Parathyroid adenoma (tissue), 2 donors: ENCODE data around the gene L3MBTL4.

Experiments used
- H2AFZ ChIP-seq: fragments of 300-600 bp; sonication (generic); one replicate; pipeline ENCODE4 v1.7.0; 2017; ENCODE audit warnings: antibody characterized with exemption, mild to moderate bottlenecking
- H3K27ac ChIP-seq: fragments of 300-600 bp; sonication (generic); one replicate; pipeline ENCODE4 v1.7.0; 2017
- H3K27me3 ChIP-seq: fragments of 300-600 bp; sonication (generic); one replicate; pipeline ENCODE4 v1.7.0; 2017; ENCODE audit warnings: low read length; ENCODE audit not compliant: control insufficient read depth, insufficient read depth
- H3K36me3 ChIP-seq: fragments of 300-600 bp; sonication (generic); one replicate; pipeline ENCODE4 v1.7.0; 2017; ENCODE audit warnings: low read length; ENCODE audit not compliant: control insufficient read depth, insufficient read depth
- H3K4me1 ChIP-seq: fragments of 300-600 bp; sonication (generic); one replicate; pipeline ENCODE4 v1.7.0; 2017; ENCODE audit warnings: control low read depth
- H3K4me2 ChIP-seq: fragments of 300-600 bp; sonication (generic); one replicate; pipeline ENCODE4 v1.7.0; 2017; ENCODE audit warnings: low read length
- H3K4me3 ChIP-seq: fragments of 300-600 bp; sonication (generic); one replicate; pipeline ENCODE4 v1.7.0; 2017; ENCODE audit warnings: low read depth, low read length
- H3K79me2 ChIP-seq: fragments of 300-600 bp; sonication (generic); one replicate; pipeline ENCODE4 v1.7.0; 2017; ENCODE audit warnings: control low read depth
- H3K9ac ChIP-seq: fragments of 300-600 bp; sonication (generic); one replicate; pipeline ENCODE4 v1.7.0; 2017; ENCODE audit warnings: mild to moderate bottlenecking
- H3K9me3 ChIP-seq: fragments of 300-600 bp; sonication (generic); one replicate; pipeline ENCODE4 v1.7.0; 2017; ENCODE audit warnings: low read length; ENCODE audit not compliant: control insufficient read depth
- CTCF ChIP-seq: fragments of 300-600 bp; sonication (generic); IDR thresholded peaks from one replicate; pipeline ENCODE4 v1.7.0; 2017; ENCODE audit warnings: antibody characterized with exemption, mild to moderate bottlenecking
- donor health status: primary hyperparathyroidism.

L3MBTL4 gene

GRCh38 chr18:6222271-6222670 is 192.4 kb downstream of the L3MBTL4 start:
- H3K27ac ChIP-seq = no peak overlapping the region
- no peaks in the 10 kb centered on the region for H3K4me1 ChIP-seq
- H3K36me3 ChIP-seq = no peaks in the 10 kb centered on the region
- no peak overlapping the region for H3K4me2 ChIP-seq
- H3K4me3 ChIP-seq = no peak overlapping the region
- H3K9ac ChIP-seq = no peak overlapping the region
- H3K79me2 ChIP-seq = no peaks in the 10 kb centered on the region
- TF ChIP-seq CTCF = no peak
- H3K27me3 ChIP-seq = no peaks in the 10 kb centered on the region
- H3K9me3 ChIP-seq = no peaks in the 10 kb centered on the region
- H2AFZ ChIP-seq = no peak overlapping the region

DNA sequence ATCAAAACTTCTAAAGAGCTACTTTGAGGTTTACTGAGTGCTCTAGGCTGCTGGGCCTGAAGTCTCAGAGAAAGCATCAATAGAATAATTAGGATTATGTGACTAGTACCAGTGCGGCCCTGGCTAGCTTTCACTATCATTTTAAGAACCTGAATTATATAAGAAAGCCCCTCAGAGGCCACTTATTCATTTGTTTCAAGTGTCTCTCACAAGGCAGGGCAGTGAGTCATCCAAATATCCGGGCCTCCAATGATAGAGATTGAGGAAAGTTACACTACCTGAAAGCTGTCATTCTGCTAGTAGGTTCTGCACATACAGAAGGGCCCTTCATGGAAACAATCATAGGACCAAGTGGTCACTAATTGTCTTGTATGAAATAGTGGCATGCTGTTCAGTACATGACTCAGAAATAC is 193.1 kb downstream of the L3MBTL4 start:
- no peak overlapping the region for H3K9ac ChIP-seq
- no peak overlapping the region for H3K4me2 ChIP-seq
- no peaks in the 10 kb centered on the region for H3K9me3 ChIP-seq
- no peak overlapping the region for H3K4me3 ChIP-seq
- no peak overlapping the region for H3K27ac ChIP-seq
- H3K36me3 ChIP-seq = no peaks in the 10 kb centered on the region
- H3K27me3 ChIP-seq = no peaks in the 10 kb centered on the region
- no peak overlapping the region for H2AFZ ChIP-seq
- no peak for TF ChIP-seq CTCF
- no peaks in the 10 kb centered on the region for H3K79me2 ChIP-seq
- H3K4me1 ChIP-seq = no peaks in the 10 kb centered on the region

- Histone ChIP-seq H3K9ac (no peak overlapping the region), H3K4me1 (no peaks in the 10 kb centered on the region), H3K4me2 (no peak overlapping the region), H3K27me3 (no peaks in the 10 kb centered on the region), H3K27ac (no peak overlapping the region), H3K4me3 (no peak overlapping the region), H3K79me2 (no peaks in the 10 kb centered on the region), H3K9me3 (no peaks in the 10 kb centered on the region), H3K36me3 (no peaks in the 10 kb centered on the region), H2AFZ (no peak overlapping the region)
- no peak for TF ChIP-seq CTCF
Observed at GRCh38 chr18:6220129-6220528, 194.6 kb downstream of the L3MBTL4 start.

DNA sequence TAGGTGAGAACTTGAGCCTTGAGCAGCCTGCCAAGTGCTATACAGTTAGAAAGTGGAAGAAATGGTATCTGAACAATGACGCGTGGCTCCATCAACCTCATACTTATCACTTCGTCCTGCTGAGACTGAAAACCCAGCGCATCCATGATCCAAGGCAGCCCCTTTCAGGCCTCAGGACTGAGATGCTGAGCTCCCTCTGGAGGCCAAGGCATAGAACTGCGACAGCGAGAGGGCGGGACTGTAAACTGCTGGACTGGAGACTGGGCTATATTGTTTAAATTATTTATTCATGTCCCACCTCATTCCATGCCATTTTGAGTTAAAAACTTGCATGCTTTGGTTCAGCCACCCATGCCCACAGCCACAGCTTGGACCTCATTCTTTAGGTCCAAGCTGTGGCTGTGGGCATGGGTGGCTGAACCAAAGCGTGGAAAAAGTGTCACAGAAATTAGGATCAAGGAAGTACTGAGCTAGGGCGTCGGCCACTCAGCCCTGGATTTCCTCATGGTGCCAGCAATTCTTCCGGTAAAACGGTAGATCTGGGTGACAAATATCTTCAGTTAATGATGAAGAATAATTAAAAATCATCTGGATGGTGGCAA is 195.5 kb downstream of the L3MBTL4 start:
- no peaks in the 10 kb centered on the region for H3K27me3 ChIP-seq
- H3K27ac ChIP-seq = no peak overlapping the region
- H3K4me3 ChIP-seq = no peak overlapping the region
- H3K79me2 ChIP-seq = no peaks in the 10 kb centered on the region
- no peak overlapping the region for H2AFZ ChIP-seq
- no peak overlapping the region for H3K4me2 ChIP-seq
- no peaks in the 10 kb centered on the region for H3K9me3 ChIP-seq
- no peaks in the 10 kb centered on the region for H3K36me3 ChIP-seq
- peak; percentile 26 for TF ChIP-seq CTCF
- no peak overlapping the region for H3K9ac ChIP-seq
- no peaks in the 10 kb centered on the region for H3K4me1 ChIP-seq

GRCh38 chr18:6215888-6216287 is 198.8 kb downstream of the L3MBTL4 start:
- Histone ChIP-seq H3K4me3 (no peak overlapping the region), H3K27me3 (no peaks in the 10 kb centered on the region), H3K27ac (no peak overlapping the region), H3K79me2 (no peaks in the 10 kb centered on the region), H3K36me3 (no peaks in the 10 kb centered on the region), H3K9me3 (no peaks in the 10 kb centered on the region), H2AFZ (no peak overlapping the region), H3K4me1 (no peaks in the 10 kb centered on the region), H3K9ac (no peak overlapping the region), H3K4me2 (no peak overlapping the region)
- no peak for TF ChIP-seq CTCF
